Vagina (tissue), 2 donors: ENCODE results near the gene PKN2. TPM values are rescaled to one million over a fixed set of nuclear protein-coding genes. Genes with fewer than 3 reads are reported as not detected.
"Not testable (repeated sequence)": the region's sequence is repeated elsewhere in the genome, so short reads cannot be mapped to it uniquely, and the experiment has no call there.

Source experiments
- DNase-seq, 2 donors: peaks; one replicate each; pipeline ENCODE4 v3.0.0-alpha.2; 2017; ENCODE audit errors: extremely low spot score in 2 of 2
- H3K27ac ChIP-seq: fragments of 200-600 bp; sonication (generic); one replicate; pipeline ENCODE4 v1.5.1; 2019
- H3K27me3 ChIP-seq: fragments of 200-600 bp; sonication (generic); one replicate; pipeline ENCODE4 v1.5.1; 2019
- H3K36me3 ChIP-seq, 2 donors: fragments of 200-600 bp; sonication (generic); one replicate each; pipeline ENCODE4 v1.5.1; 2017 to 2019
- H3K4me1 ChIP-seq: fragments of 200-600 bp; sonication (generic); one replicate; pipeline ENCODE4 v1.5.1; 2019
- H3K4me3 ChIP-seq, 2 donors: fragments of 200-600 bp; sonication (generic); 1 replicate in 1 of 2; 2 replicates in 1 of 2; pipeline ENCODE4 v1.5.1; 2016 to 2019
- H3K9me3 ChIP-seq: fragments of 200-600 bp; sonication (generic); one replicate; pipeline ENCODE4 v1.5.1; 2019
- POLR2A ChIP-seq, 2 donors: fragments of 450-650 bp; IDR thresholded peaks; one replicate each; pipeline ENCODE4 v1.6.1; 2017; ENCODE audit warnings: antibody characterized with exemption in 2 of 2, mild to moderate bottlenecking in 2 of 2, moderate library complexity in 2 of 2
- POLR2AphosphoS5 ChIP-seq, 2 donors: sonication (generic); formaldehyde crosslinking; IDR thresholded peaks; one replicate each; pipeline ENCODE4 v1.9.0; 2017; ENCODE audit warnings: antibody characterized with exemption in 2 of 2, mild to moderate bottlenecking in 2 of 2, low read depth in 1 of 2; ENCODE audit not compliant: insufficient read depth in 1 of 2
- intact Hi-C: fragments of 100-400 bp; cut with DNase I; formaldehyde crosslinking; loops from one replicate; pipeline ENCODE4 v1.15.1; 2023
- total RNA-seq: library from RNA; depleted of rRNA; stranded (reverse); fragments of >200 nt; gene quantifications from one replicate; pipeline ENCODE4 v1.2.3, GENCODE V29; 2016
- TF ChIP-seq, protein P1 (sequence below), 3 experiments: fragments of 450-650 bp in 2 of 3; fragments of 200-600 bp in 1 of 3; sonication (generic) in 1 of 3; IDR thresholded peaks; one replicate each; pipeline ENCODE4 v1.5.1; 2017 to 2019; ENCODE audit warnings: antibody characterized with exemption in 3 of 3, mild to moderate bottlenecking in 2 of 3, moderate library complexity in 2 of 3

PKN2 gene
- total RNA-seq, 1 donor from 2014 or later = 38.3 TPM

DNA sequence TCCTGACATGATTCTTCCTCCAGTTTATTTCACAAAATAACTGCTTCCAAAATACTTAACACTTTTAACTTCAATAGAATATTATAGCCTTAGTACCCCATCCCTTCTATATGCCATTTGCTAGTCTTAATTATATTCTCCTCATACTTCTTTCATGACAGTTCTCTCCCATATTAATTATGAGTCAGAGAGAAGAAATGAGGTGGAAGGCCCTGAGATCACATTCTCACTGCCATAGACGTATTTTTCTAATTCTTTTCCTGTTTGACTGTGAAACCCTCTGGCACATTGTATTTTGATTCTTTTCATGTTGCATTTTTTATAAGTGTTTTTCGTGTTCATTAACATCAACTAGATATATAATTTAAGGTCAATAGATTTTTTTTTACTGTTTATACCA is 118.9 kb downstream of the PKN2 start:
- Histone ChIP-seq H3K36me3 (peaks cover 0 to 36% of the 10 kb centered on the region in 2 donors), H3K27me3 (no peaks in the 10 kb centered on the region), H3K9me3 (no peaks in the 10 kb centered on the region), H3K27ac (no peak overlapping the region), H3K4me1 (no peaks in the 10 kb centered on the region), H3K4me3 (no peak overlapping the region)
- intact Hi-C loops = no loop called here
- TF ChIP-seq, protein P1, sequence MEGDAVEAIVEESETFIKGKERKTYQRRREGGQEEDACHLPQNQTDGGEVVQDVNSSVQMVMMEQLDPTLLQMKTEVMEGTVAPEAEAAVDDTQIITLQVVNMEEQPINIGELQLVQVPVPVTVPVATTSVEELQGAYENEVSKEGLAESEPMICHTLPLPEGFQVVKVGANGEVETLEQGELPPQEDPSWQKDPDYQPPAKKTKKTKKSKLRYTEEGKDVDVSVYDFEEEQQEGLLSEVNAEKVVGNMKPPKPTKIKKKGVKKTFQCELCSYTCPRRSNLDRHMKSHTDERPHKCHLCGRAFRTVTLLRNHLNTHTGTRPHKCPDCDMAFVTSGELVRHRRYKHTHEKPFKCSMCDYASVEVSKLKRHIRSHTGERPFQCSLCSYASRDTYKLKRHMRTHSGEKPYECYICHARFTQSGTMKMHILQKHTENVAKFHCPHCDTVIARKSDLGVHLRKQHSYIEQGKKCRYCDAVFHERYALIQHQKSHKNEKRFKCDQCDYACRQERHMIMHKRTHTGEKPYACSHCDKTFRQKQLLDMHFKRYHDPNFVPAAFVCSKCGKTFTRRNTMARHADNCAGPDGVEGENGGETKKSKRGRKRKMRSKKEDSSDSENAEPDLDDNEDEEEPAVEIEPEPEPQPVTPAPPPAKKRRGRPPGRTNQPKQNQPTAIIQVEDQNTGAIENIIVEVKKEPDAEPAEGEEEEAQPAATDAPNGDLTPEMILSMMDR (IDR thresholded peaks at IDR 0.05) = no peak
- no peak for TF ChIP-seq POLR2AphosphoS5 (IDR thresholded peaks at IDR 0.05; ENCODE audit: insufficient read depth in 1 of 2, low read depth in 1 of 2)
- no peak for TF ChIP-seq POLR2A (IDR thresholded peaks at IDR 0.05)
- no peak for DNase-seq

DNA sequence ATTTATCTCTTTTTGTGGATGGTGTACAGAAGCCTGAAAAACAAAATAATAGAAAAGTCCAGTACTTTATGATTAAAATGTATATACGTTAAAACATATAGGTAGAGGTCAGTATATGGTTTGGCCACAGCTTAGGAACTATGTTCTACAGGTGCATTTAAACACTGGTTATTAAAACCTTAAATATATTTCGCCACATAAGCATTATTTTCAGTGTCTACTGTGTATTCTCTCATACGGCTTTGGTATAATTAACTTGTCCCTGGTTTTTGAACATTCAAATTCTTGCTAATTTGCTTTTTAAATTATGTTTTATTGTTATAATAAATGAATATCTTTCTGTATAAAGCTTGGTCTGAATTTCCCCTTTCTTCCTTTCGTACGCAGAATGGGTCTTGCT is 119.4 kb downstream of the PKN2 start:
- TF ChIP-seq POLR2A (IDR thresholded peaks at IDR 0.05) (no peak), POLR2AphosphoS5 (IDR thresholded peaks at IDR 0.05; ENCODE audit: insufficient read depth in 1 of 2, low read depth in 1 of 2) (no peak)
- TF ChIP-seq, protein P1 (IDR thresholded peaks at IDR 0.05) = no peak
- H3K27ac ChIP-seq = no peak overlapping the region
- no peaks in the 10 kb centered on the region for H3K27me3 ChIP-seq
- no peaks in the 10 kb centered on the region for H3K4me1 ChIP-seq
- intact Hi-C loops = no loop called here
- DNase-seq = no peak
- peaks cover 0 to 40% of the 10 kb centered on the region in 2 donors for H3K36me3 ChIP-seq
- H3K9me3 ChIP-seq = no peaks in the 10 kb centered on the region
- H3K4me3 ChIP-seq = no peak overlapping the region

DNA sequence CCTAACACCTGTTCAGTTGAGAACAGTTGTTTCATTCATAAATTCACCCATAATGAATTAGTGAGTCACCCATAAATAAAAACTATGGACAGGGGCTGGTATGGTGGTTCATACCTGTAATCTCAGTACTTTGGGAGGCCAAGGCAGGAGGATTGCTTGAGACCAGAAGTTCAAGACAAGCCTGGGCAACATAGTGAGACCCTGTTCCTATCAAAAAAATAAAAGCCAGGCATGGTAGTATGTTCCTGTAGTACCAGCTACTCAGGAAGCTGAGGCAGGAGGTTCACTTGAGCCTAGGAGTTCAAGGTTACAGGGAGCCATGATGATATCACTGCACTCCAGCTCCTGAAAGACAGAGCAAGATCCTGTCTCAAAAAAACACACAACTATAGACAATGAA is 128.3 kb downstream of the PKN2 start:
- Histone ChIP-seq H3K4me1 (no peaks in the 10 kb centered on the region), H3K27me3 (no peaks in the 10 kb centered on the region), H3K36me3 (peaks cover 0 to 25% of the 10 kb centered on the region in 2 donors), H3K27ac (no peak overlapping the region), H3K4me3 (no peak overlapping the region), H3K9me3 (no peaks in the 10 kb centered on the region)
- no peak for DNase-seq
- TF ChIP-seq, protein P1 (IDR thresholded peaks at IDR 0.05) = no peak
- no peak for TF ChIP-seq POLR2A (IDR thresholded peaks at IDR 0.05)
- no peak for TF ChIP-seq POLR2AphosphoS5 (IDR thresholded peaks at IDR 0.05; ENCODE audit: insufficient read depth in 1 of 2, low read depth in 1 of 2)
- intact Hi-C loops = no loop called here

DNA sequence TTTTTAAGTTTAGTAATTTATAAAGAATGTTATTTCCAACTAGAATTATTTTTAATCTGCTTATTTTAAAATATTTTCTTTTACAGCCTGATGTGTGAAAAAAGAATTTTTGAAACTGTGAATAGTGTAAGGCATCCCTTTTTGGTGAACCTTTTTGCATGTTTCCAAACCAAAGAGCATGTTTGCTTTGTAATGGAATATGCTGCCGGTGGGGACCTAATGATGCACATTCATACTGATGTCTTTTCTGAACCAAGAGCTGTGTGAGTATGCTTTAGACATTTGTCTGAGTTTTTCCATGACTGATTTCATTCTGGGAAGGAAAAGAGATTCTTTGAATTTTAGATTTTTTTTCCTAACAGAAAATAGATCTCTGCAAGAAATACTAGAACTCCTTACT is 129.4 kb downstream of the PKN2 start:
- Histone ChIP-seq H3K36me3 (peaks cover 0 to 14% of the 10 kb centered on the region in 2 donors), H3K4me3 (no peak overlapping the region), H3K27me3 (no peaks in the 10 kb centered on the region), H3K4me1 (no peaks in the 10 kb centered on the region), H3K27ac (no peak overlapping the region), H3K9me3 (no peaks in the 10 kb centered on the region)
- TF ChIP-seq POLR2A (IDR thresholded peaks at IDR 0.05) = no peak
- no peak for TF ChIP-seq POLR2AphosphoS5 (IDR thresholded peaks at IDR 0.05; ENCODE audit: insufficient read depth in 1 of 2, low read depth in 1 of 2)
- TF ChIP-seq, protein P1 (IDR thresholded peaks at IDR 0.05) = no peak
- DNase-seq = no peak
- intact Hi-C loops = no loop called here

DNA sequence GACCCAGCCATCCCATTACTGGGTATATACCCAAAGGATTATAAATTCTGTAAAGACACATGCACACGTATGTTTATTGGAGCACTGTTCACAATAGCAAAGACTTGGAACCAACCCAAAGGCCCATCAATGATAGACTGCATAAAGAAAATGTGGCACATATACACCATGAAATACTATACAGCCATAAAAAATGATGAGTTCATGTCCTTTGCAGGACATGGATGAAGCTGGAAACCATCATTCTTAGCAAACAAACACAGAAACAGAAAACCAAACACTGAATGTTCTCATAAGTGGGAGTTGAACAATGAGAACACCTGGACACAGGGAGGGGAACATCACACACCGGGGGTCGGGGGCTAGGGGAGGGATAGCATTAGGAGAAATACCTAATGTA is 135.6 kb downstream of the PKN2 start:
- H3K4me1 ChIP-seq, H3K27ac ChIP-seq, intact Hi-C loops, H3K4me3 ChIP-seq, H3K9me3 ChIP-seq, H3K27me3 ChIP-seq, H3K36me3 ChIP-seq, DNase-seq: not testable (repeated sequence)

DNA sequence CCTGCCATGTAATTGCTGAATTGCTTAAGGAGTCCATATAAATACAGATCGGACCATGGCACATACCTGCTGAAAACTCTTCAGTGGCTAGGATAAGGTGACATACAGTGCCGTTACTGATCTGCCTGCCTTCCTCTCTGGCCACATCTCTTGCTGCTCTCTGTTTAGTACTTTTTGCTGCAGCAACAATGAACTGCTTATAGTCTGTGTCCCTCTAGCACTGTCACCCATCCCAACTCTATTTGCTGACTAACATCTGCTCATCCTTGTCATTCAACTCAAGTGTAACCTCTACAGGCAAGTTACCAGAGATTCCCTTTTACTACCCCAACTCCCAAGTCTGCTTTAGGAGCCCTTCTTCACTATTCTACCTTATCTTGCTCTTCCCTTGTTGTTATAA is 141.6 kb downstream of the PKN2 start:
- no peak for TF ChIP-seq POLR2AphosphoS5 (IDR thresholded peaks at IDR 0.05; ENCODE audit: insufficient read depth in 1 of 2, low read depth in 1 of 2)
- no peak for TF ChIP-seq POLR2A (IDR thresholded peaks at IDR 0.05)
- TF ChIP-seq, protein P1 (IDR thresholded peaks at IDR 0.05) = no peak
- intact Hi-C loops = no loop called here
- Histone ChIP-seq H3K9me3 (no peaks in the 10 kb centered on the region), H3K4me1 (no peaks in the 10 kb centered on the region), H3K27me3 (no peaks in the 10 kb centered on the region), H3K4me3 (no peak overlapping the region), H3K27ac (no peak overlapping the region), H3K36me3 (peaks cover 0 to 16% of the 10 kb centered on the region in 2 donors)
- DNase-seq = no peak
